C4-2B (cell line): Measurements from ENCODE around the gene CCT6A.
"Not testable (repeated sequence)": the region's sequence is repeated elsewhere in the genome, so short reads cannot be mapped to it uniquely, and the experiment has no call there.

Source experiments
- H3K27ac ChIP-seq: fragments of 450-650 bp; 2 replicates; pipeline ENCODE4 v1.5.1; 2017
- CTCF ChIP-seq: fragments of 450-650 bp; conservative IDR thresholded peaks from 2 replicates; pipeline ENCODE4 v1.5.1; 2017; ENCODE audit warnings: mild to moderate bottlenecking
- ZFX ChIP-seq: fragments of 450-650 bp; IDR thresholded peaks from 2 replicates; pipeline ENCODE4 v1.6.1; 2017

Gene CCT6A

GRCh38 chr7:56026538-56026937 lies 25.0 kb upstream of the CCT6A start:
- no peak overlapping the region for H3K27ac ChIP-seq
- no peak for TF ChIP-seq ZFX
- TF ChIP-seq CTCF, result no peak

GRCh38 chr7:56028942-56029630 lies 22.5 kb upstream of the CCT6A start:
- no peak for TF ChIP-seq CTCF
- H3K27ac ChIP-seq, result no peak overlapping the region

GRCh38 chr7:56030340-56030739 lies 21.2 kb upstream of the CCT6A start:
- TF ChIP-seq CTCF (no peak), ZFX (no peak)
- no peak overlapping the region for H3K27ac ChIP-seq

- H3K27ac ChIP-seq, result not testable (repeated sequence)
These were observed 20.0 kb upstream of the CCT6A start for GRCh38 chr7:56031556-56031955.

- H3K27ac ChIP-seq, result not testable (repeated sequence)
These were observed 19.0 kb upstream of the CCT6A start for GRCh38 chr7:56032578-56032977.

- H3K27ac ChIP-seq, result peak overlapping the region; percentile 83
These were observed 17.7 kb upstream of the CCT6A start for GRCh38 chr7:56033671-56034432.

GRCh38 chr7:56040730-56041129 lies 10.8 kb upstream of the CCT6A start:
- TF ChIP-seq CTCF (no peak), ZFX (no peak)
- no peak overlapping the region for H3K27ac ChIP-seq

More at GRCh38 chr7:56033671-56034432, 17.7 kb upstream of the CCT6A start:
- TF ChIP-seq CTCF (no peak), ZFX (no peak)

GRCh38 chr7:56045758-56046157 lies 5.8 kb upstream of the CCT6A start:
- not testable (repeated sequence) for H3K27ac ChIP-seq
